C4-2B (cell line): ENCODE results near the gene YPEL5.

Source experiments
- H3K27ac ChIP-seq: fragments of 450-650 bp; 2 replicates; pipeline ENCODE4 v1.5.1; 2017
- CTCF ChIP-seq: fragments of 450-650 bp; conservative IDR thresholded peaks from 2 replicates; pipeline ENCODE4 v1.5.1; 2017; ENCODE audit warnings: mild to moderate bottlenecking
- ZFX ChIP-seq: fragments of 450-650 bp; IDR thresholded peaks from 2 replicates; pipeline ENCODE4 v1.6.1; 2017

Gene YPEL5

GRCh38 chr2:30177956-30178355, 31.1 kb downstream of the YPEL5 start:
- no peak overlapping the region for H3K27ac ChIP-seq
- TF ChIP-seq ZFX (no peak), CTCF (no peak)

GRCh38 chr2:30178618-30179434, 32.0 kb downstream of the YPEL5 start:
- no peak overlapping the region for H3K27ac ChIP-seq
- TF ChIP-seq CTCF, result no peak
- no peak for TF ChIP-seq ZFX

GRCh38 chr2:30179536-30179935, 32.7 kb downstream of the YPEL5 start:
- TF ChIP-seq ZFX (no peak), CTCF (no peak)
- no peak overlapping the region for H3K27ac ChIP-seq

GRCh38 chr2:30180226-30180625, 33.4 kb downstream of the YPEL5 start:
- no peak overlapping the region for H3K27ac ChIP-seq

GRCh38 chr2:30181176-30181575, 34.4 kb downstream of the YPEL5 start:
- no peak overlapping the region for H3K27ac ChIP-seq
- TF ChIP-seq ZFX, result no peak
- TF ChIP-seq CTCF, result no peak

More at GRCh38 chr2:30180226-30180625, 33.4 kb downstream of the YPEL5 start:
- TF ChIP-seq CTCF, result no peak
- TF ChIP-seq ZFX, result no peak

- no peak overlapping the region for H3K27ac ChIP-seq
- TF ChIP-seq CTCF (no peak), ZFX (no peak)
Observed at GRCh38 chr2:30184035-30184434, 37.2 kb downstream of the YPEL5 start.

- TF ChIP-seq ZFX, result no peak
- TF ChIP-seq CTCF, result no peak
- no peak overlapping the region for H3K27ac ChIP-seq
Observed at GRCh38 chr2:30185178-30185577, 38.4 kb downstream of the YPEL5 start.
